Measurements from ENCODE around the gene ANKMY1. TPM values are rescaled to one million over a fixed set of nuclear protein-coding genes. Genes with fewer than 3 reads are reported as not detected.

The ANKMY1 gene
- total RNA-seq, 1 experiment from 2014 or later, result 28.3 TPM

DNA sequence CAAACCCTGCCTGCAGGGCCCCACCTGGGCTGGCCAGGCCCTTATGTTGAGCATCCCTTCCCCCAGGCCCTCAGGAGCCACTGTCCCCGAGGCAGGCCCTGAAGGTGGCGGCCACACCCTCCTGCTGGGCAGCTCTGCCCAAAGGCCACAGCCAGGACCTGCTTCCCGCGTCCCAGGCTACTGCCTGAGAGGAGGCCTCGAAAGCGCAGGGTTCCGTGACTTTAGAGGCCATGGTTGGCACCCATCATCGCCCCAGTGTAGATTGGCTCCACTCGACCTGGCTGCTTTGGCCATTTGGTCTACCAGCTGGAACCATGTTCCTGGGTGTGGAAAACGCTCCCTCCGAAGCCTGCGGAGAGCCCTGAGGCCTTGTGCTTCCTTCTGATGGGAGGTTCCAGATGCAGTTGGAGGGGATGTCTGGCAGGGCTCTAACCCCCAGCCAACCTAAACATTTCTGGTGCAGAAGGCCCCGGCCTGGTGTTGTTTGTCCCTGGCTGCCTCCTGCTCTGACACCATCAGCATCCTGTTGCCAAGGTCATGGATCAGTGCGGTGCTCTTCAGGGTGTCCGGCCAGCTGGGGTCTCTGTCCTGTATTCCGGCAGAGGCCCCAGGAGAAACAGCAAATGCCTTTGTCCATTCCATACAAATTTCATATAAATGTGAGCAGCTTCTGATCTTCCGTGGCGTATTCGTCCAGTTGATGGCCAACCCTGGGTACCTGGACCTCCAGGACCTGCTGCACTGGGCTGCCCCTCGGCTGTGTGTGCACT is 43.5 kb upstream of the ANKMY1 start:
- intact Hi-C loops (cut with micrococcal nuclease), result no loop called here

DNA sequence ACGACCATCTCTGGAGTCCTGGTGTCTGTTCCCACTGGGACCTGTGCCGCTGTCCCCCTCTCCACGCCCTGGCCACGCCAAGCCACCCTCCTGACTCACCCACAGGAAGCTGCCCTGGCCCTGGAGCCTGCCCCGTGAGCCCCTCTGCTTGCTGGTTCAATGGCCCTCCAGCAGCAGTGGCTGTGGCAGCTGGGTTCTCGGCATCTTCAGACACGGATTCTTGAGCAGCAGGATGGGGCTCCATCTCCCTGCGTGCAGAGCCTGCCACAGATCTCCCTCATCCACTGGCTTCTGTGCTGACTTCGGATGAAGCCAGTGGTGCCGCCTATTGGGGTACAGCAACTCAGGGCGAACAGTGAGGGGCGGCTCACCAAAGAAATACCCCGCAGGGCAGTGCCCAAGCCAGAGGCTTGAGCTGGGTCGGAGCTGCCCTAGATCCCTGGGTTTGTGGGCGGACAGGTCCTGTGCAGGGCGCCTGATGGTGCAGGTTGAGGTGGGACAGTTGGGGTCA is 42.7 kb upstream of the ANKMY1 start:
- DNase-seq (ENCODE audit: low read depth, low spot score) (no peak), ATAC-seq (no peak)
- POLR2A ChIA-PET, result no interaction called here
- Histone ChIP-seq H3K4me2 (ENCODE audit: low read length) (no peak overlapping the region), H3K36me3 (ENCODE audit: control insufficient read depth in 1 of 2, insufficient read depth in 2 of 2, low read length in 2 of 2) (no peaks in the 10 kb centered on the region; a peak in 1 of 4 replicates), H4K20me1 (ENCODE audit: insufficient read depth) (no peaks in the 10 kb centered on the region), H3K9me2 (ENCODE audit: insufficient read depth) (no peaks in the 10 kb centered on the region), H2AFZ (ENCODE audit: low read depth, low read length, poor library complexity, severe bottlenecking) (no peak overlapping the region), H3K4me1 (ENCODE audit: control insufficient read depth in 1 of 2, insufficient read depth in 2 of 2, low read length in 2 of 2) (peaks cover 8 to 19% of the 10 kb centered on the region in 2 experiments; a peak in 3 of 4 replicates), H3K9me3 (ENCODE audit: control insufficient read depth in 1 of 2, insufficient read depth in 1 of 2, low read depth in 1 of 2, low read length in 2 of 2) (no peaks in the 10 kb centered on the region), H3K27ac (ENCODE audit: low read depth, low read length) (no peak overlapping the region), H3K27me3 (ENCODE audit: insufficient read depth, low read length) (no peaks in the 10 kb centered on the region), H3K79me2 (ENCODE audit: insufficient read depth, low read length) (no peaks in the 10 kb centered on the region), H3K9ac (ENCODE audit: low read length) (no peak overlapping the region), H3K4me3 (replicated peaks in 1 of 2; ENCODE audit: low read depth in 1 of 2, low read length in 2 of 2) (no peak overlapping the region)
- RAD21 ChIA-PET (ENCODE audit: low non-redundant PET in 1 of 2, low total read pairs in 2 of 2, uncharacterized antibody in 2 of 2, unreplicated experiment in 2 of 2), result no interaction called here
- CTCF ChIA-PET, result no interaction called here
- BruUV-seq (replicated peaks), result no TSS peak
- intact Hi-C loops (cut with micrococcal nuclease), result no loop called here
- no peak for TF ChIP-seq SIN3A (IDR thresholded peaks at IDR 0.05; ENCODE audit: low read depth)
- TF ChIP-seq JUND (IDR thresholded peaks at IDR 0.05), result no peak
- no peak for TF ChIP-seq CBX3 (IDR thresholded peaks at IDR 0.05; ENCODE audit: low read depth)
- no peak for TF ChIP-seq CEBPB (IDR thresholded peaks at IDR 0.05; ENCODE audit: low read depth)
- TF ChIP-seq EZH2phosphoT487 (IDR thresholded peaks at IDR 0.05; ENCODE audit: borderline replicate concordance), result no peak
- TF ChIP-seq POLR2AphosphoS5 (IDR thresholded peaks at IDR 0.05; ENCODE audit: low read depth, low read length), result no peak
- TF ChIP-seq YY1 (IDR thresholded peaks at IDR 0.05; ENCODE audit: extremely low read depth, insufficient replicate concordance, low read depth, low read length), result no peak
- TF ChIP-seq EZH2 (IDR thresholded peaks at IDR 0.05), result no peak
- TF ChIP-seq, protein P1, sequence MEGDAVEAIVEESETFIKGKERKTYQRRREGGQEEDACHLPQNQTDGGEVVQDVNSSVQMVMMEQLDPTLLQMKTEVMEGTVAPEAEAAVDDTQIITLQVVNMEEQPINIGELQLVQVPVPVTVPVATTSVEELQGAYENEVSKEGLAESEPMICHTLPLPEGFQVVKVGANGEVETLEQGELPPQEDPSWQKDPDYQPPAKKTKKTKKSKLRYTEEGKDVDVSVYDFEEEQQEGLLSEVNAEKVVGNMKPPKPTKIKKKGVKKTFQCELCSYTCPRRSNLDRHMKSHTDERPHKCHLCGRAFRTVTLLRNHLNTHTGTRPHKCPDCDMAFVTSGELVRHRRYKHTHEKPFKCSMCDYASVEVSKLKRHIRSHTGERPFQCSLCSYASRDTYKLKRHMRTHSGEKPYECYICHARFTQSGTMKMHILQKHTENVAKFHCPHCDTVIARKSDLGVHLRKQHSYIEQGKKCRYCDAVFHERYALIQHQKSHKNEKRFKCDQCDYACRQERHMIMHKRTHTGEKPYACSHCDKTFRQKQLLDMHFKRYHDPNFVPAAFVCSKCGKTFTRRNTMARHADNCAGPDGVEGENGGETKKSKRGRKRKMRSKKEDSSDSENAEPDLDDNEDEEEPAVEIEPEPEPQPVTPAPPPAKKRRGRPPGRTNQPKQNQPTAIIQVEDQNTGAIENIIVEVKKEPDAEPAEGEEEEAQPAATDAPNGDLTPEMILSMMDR (IDR thresholded peaks at IDR 0.05 in 2 of 3, conservative IDR thresholded peaks at IDR 0.05 in 1 of 3; ENCODE audit: borderline replicate concordance in 1 of 3, insufficient read depth in 1 of 3, low read depth in 2 of 3, low read length in 2 of 3), result no peak
- no peak for TF ChIP-seq SP1 (IDR thresholded peaks at IDR 0.05; ENCODE audit: low read depth)
- TF ChIP-seq SRF (IDR thresholded peaks at IDR 0.05; ENCODE audit: low read depth), result no peak
- TF ChIP-seq, protein P2, sequence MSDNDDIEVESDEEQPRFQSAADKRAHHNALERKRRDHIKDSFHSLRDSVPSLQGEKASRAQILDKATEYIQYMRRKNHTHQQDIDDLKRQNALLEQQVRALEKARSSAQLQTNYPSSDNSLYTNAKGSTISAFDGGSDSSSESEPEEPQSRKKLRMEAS (IDR thresholded peaks at IDR 0.05), result no peak
- no peak for TF ChIP-seq ZNF274 (IDR thresholded peaks at IDR 0.05; ENCODE audit: low read depth, low read length)
- no peak for TF ChIP-seq ATF3 (IDR thresholded peaks at IDR 0.05)
- TF ChIP-seq ZBTB33 (IDR thresholded peaks at IDR 0.05; ENCODE audit: extremely low read depth, insufficient replicate concordance, low read length), result no peak

More for the DNA sequence above, 43.5 kb upstream of the ANKMY1 start:
- DNase-seq (ENCODE audit: low read depth, low spot score) (no peak), ATAC-seq (no peak)
- no peak overlapping the region for H3K4me2 ChIP-seq (ENCODE audit: low read length)
- ChIA-PET CTCF (interaction anchor here (1.4 kb wide), 1 partner anchor 15 kb away, joined by 3 read pairs; the partner anchor contains the start of gene CAPN10), POLR2A (no interaction called here), RAD21 (ENCODE audit: low non-redundant PET in 1 of 2, low total read pairs in 2 of 2, uncharacterized antibody in 2 of 2, unreplicated experiment in 2 of 2) (no interaction called here)
- H3K9me2 ChIP-seq (ENCODE audit: insufficient read depth), result no peaks in the 10 kb centered on the region
- no peak for TF ChIP-seq ELF1 (IDR thresholded peaks at IDR 0.05; ENCODE audit: borderline replicate concordance, low read depth)
- H3K4me3 ChIP-seq (replicated peaks in 1 of 2; ENCODE audit: low read depth in 1 of 2, low read length in 2 of 2), result no peak overlapping the region
- H3K9me3 ChIP-seq (ENCODE audit: control insufficient read depth in 1 of 2, insufficient read depth in 1 of 2, low read depth in 1 of 2, low read length in 2 of 2), result no peaks in the 10 kb centered on the region
- H2AFZ ChIP-seq (ENCODE audit: low read depth, low read length, poor library complexity, severe bottlenecking), result no peak overlapping the region
- H3K79me2 ChIP-seq (ENCODE audit: insufficient read depth, low read length), result no peaks in the 10 kb centered on the region
- no peaks in the 10 kb centered on the region for H4K20me1 ChIP-seq (ENCODE audit: insufficient read depth)
- no peak overlapping the region for H3K9ac ChIP-seq (ENCODE audit: low read length)
- no peaks in the 10 kb centered on the region for H3K27me3 ChIP-seq (ENCODE audit: insufficient read depth, low read length)
- peaks cover 8 to 25% of the 10 kb centered on the region in 2 experiments; a peak in 3 of 4 replicates for H3K4me1 ChIP-seq (ENCODE audit: control insufficient read depth in 1 of 2, insufficient read depth in 2 of 2, low read length in 2 of 2)
- H3K36me3 ChIP-seq (ENCODE audit: control insufficient read depth in 1 of 2, insufficient read depth in 2 of 2, low read length in 2 of 2), result no peaks in the 10 kb centered on the region; a peak in 1 of 4 replicates
- no peak overlapping the region for H3K27ac ChIP-seq (ENCODE audit: low read depth, low read length)
- no TSS peak for BruUV-seq (replicated peaks)

Data from HCT116 (cell line).